Kidney epithelial cell (primary cell): ENCODE measurements around the gene EFHB. TPM values are rescaled to one million over a fixed set of nuclear protein-coding genes. Genes with fewer than 3 reads are reported as not detected.

Source experiments
- DNase-seq: peaks from one replicate; pipeline ENCODE4 v3.0.0-alpha.2; 2010; ENCODE audit warnings: low read depth
- H3K27me3 ChIP-seq: 2 replicates; pipeline ENCODE4 v1.6.0; 2011; ENCODE audit warnings: low read length; ENCODE audit not compliant: control insufficient read depth, insufficient read depth
- H3K36me3 ChIP-seq: 2 replicates; pipeline ENCODE4 v1.5.1; 2011; ENCODE audit warnings: low read length; ENCODE audit not compliant: control insufficient read depth, insufficient read depth
- H3K4me3 ChIP-seq: 2 replicates; pipeline ENCODE4 v1.5.1; 2011; ENCODE audit warnings: low read depth, mild to moderate bottlenecking, control low read depth, low read length
- CTCF ChIP-seq: IDR thresholded peaks from 2 replicates; pipeline ENCODE4 v1.5.1; 2011; ENCODE audit warnings: mild to moderate bottlenecking, moderate library complexity, low read length, control low read depth, inconsistent platforms; ENCODE audit not compliant: insufficient read depth, poor library complexity, severe bottlenecking
- total RNA-seq: library from RNA; depleted of rRNA; stranded (reverse); fragments of >200 nt; gene quantifications from 2 replicates; pipeline ENCODE4 v1.2.3, GENCODE V29; 2015

The EFHB gene
- total RNA-seq, 1 donor from 2014 or later = 0.33 TPM

DNA sequence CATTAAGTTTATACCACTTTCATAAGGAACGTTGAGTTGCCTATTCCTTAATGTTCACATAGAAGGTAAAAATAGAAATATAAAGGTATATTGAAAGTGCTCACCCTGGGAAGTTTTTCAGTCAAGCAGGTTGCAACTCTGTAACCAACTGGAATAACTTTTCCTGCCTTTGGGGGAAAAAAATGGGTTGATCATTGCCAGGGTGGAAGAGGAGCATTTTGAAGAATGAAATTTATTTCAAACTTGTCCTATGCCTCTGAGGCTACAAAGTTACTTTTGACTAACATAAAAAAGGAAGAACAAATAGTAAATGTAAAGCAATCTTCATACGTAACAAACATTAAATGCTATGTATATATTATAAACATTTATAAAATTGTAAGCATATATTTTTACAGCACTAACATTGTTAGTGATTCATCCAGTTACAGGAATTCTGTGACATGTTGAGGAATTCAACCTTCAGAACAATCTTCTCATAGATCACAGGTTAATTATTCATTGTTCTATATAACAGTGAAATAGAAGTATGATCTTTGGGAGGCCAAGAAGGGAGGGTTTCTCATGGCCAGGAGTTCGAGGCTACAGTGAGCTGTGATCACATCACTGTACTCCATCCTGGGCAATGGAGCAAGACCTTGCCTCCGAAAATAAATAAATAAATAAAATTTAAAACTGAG is 13.5 kb downstream of the EFHB start:
- Histone ChIP-seq H3K36me3 (no peaks in the 10 kb centered on the region), H3K27me3 (no peaks in the 10 kb centered on the region), H3K4me3 (peak overlapping the region; percentile 7)
- DNase-seq = peak; percentile 32
- TF ChIP-seq CTCF = no peak

DNA sequence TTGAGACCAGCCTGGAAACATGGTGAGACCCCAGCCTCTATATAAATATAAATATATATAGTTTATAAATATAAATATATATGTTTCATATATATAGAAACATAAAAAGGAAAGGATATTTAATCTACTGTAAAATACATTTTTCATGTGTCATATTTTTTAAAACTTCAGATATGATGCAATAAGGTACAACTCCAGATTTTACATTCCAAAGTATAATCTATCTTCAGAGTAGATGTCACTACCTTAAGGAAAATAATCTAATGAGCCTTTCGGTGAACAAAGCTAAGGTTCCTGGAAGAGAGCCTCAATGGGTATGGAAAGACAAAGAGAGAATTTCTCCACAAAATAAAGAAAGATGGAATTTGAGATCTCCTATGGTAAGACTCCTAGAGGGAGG is 16.9 kb downstream of the EFHB start:
- no peak for DNase-seq
- H3K36me3 ChIP-seq = no peaks in the 10 kb centered on the region
- no peak for TF ChIP-seq CTCF

DNA sequence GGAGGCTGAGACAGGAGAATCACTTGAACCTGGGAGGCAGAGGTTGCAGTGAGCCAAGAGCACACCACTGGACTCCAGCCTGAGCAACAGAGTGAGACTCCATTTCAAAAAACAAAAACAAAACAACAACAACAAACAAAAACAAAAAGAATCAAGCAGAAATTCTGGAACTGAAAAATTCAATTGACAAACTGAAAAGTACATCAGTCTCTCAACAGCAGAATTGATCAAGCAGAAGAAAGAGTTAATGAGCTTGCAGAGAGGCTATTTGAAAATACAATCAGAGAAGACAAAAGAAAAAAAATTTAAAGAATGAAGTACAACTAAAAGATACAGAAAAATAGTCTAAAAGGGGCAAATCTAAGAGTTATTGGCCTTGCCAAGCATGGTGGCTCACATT is 22.6 kb downstream of the EFHB start:
- no peak for DNase-seq
- TF ChIP-seq CTCF = no peak
- H3K4me3 ChIP-seq = no peak overlapping the region
- no peaks in the 10 kb centered on the region for H3K36me3 ChIP-seq
- H3K27me3 ChIP-seq = no peaks in the 10 kb centered on the region

More for the DNA sequence above, 16.9 kb downstream of the EFHB start:
- H3K27me3 ChIP-seq = no peaks in the 10 kb centered on the region
- no peak overlapping the region for H3K4me3 ChIP-seq

- Histone ChIP-seq H3K4me3 (no peak overlapping the region), H3K36me3 (no peaks in the 10 kb centered on the region), H3K27me3 (no peaks in the 10 kb centered on the region)
- no peak for TF ChIP-seq CTCF
- no peak for DNase-seq
Measured at GRCh38 chr3:19907523-19907922, 26.5 kb downstream of the EFHB start.

GRCh38 chr3:19903649-19904048 is 30.4 kb downstream of the EFHB start:
- H3K27me3 ChIP-seq = no peaks in the 10 kb centered on the region
- no peak for TF ChIP-seq CTCF
- no peak overlapping the region for H3K4me3 ChIP-seq
- no peaks in the 10 kb centered on the region for H3K36me3 ChIP-seq
- DNase-seq = no peak

- Histone ChIP-seq H3K36me3 (no peaks in the 10 kb centered on the region), H3K4me3 (no peak overlapping the region), H3K27me3 (no peaks in the 10 kb centered on the region)
- TF ChIP-seq CTCF = no peak
- no peak for DNase-seq
Measured at GRCh38 chr3:19901918-19902317, 32.1 kb downstream of the EFHB start.
